CD4-positive, alpha-beta T cell treated with Interferon alpha-2 for 1 hour (primary cell): Measurements from ENCODE around the gene COL9A1.

Experiments used
- DNase-seq, 2 donors: peaks; one replicate each; pipeline ENCODE4 v3.0.0-alpha.2; 2020 to 2022

Gene COL9A1

DNA sequence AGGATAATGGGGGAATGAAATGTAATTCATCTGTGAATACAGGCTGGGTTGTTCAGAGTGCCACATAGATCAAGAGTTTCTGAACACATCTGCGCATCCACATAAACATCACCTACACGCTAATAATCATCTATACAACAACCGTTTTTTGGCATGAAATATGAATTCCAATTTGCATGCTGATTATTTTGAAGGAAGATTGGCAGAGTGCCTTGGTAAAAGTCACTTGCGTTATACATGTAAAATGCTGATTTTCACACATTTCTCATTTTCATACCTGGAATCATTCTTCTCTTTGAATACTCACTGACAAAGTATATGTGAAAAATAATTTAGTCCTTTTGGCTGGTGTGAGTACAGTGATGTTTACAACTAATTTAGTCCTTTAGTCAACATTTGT lies 17.7 kb downstream of the COL9A1 start:
- DNase-seq: no peak

DNA sequence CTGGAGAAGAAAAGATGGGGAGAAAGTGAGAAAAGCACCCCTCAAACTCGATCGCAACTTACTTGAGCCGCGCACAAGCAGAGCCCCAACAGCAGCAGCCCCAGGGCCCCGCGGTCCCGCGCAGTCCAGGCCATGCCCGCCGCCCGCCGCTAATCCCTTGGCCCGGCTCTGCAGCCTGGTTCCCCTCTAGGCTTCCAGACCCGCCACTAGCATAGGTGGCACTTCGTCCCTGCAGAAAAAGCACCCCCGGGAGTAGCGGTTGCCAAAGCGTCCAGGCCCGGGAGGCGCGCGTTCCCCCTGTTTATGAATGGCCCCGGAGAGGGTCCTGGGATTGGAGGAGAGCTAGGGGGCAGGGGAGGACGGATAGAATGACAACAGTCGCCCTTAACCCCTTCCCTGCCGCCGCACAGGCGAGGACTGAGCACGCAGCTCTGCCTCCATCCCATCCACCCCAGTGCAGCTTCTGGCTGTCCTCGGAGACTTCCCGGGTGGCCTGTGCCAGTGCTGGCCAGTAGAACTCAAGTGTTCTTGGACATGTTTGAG lies 19.9 kb downstream of the COL9A1 start:
- DNase-seq: no peak

- no peak for DNase-seq
Measured at GRCh38 chr6:70282312-70282918, 20.5 kb downstream of the COL9A1 start.

DNA sequence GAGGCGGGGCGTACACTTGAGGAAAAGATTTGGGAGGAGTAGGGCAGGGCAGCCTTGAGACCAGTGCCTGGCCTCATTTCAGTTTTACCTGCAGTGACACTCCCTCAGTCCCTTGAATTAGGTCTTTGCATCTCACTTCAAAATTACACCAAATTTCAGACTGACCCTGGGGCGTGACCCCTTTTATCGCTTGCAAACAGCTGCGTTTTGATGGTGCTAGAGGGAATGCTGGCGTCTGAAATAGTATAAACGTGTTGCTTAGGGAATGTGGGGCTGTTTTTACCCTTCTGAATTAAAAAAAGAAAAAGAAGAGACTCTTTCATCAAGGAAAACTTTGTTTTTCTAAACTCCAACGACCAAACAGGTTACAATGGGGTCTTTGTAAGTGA lies 21.0 kb downstream of the COL9A1 start:
- DNase-seq: no peak

GRCh38 chr6:70280400-70280853 lies 22.5 kb downstream of the COL9A1 start:
- DNase-seq: no peak

GRCh38 chr6:70277470-70277869 lies 25.4 kb downstream of the COL9A1 start:
- DNase-seq: no peak

- no peak for DNase-seq
Measured at GRCh38 chr6:70274338-70274737, 28.5 kb downstream of the COL9A1 start.

GRCh38 chr6:70272071-70272470 lies 30.8 kb downstream of the COL9A1 start:
- DNase-seq: no peak

DNA sequence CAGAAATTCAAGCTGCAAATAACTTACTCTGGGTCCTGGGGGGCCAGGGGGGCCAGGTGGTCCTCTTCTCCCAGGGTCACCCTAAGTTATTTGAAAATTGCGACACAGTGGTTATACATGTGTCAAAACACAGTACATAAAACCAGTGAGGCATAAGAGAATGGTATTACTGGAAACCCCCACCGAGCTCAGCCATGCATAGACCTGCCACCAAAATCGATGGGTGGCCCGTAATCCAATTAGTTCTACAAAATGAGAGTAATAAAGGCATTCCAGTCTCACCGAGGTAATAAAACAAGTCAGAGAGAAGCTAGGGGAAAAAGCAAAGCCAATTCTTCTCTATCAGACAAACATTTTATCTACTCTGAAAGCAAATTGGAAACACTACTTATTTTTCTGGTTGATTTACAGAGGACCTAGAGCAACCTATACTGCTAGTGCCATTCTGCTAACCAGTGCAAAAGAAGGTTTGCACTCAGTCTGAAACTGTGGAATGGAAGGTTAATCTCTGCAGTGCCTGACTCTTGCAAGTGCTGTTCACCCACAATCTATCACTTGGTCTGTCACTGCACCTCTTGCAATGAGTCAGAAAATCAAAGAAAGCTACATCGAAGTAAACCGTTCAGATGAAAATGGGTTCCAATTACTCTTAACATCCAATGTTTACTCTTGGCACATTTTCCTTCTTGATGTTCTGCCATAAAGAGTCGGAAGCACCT lies 32.4 kb downstream of the COL9A1 start:
- no peak for DNase-seq

DNA sequence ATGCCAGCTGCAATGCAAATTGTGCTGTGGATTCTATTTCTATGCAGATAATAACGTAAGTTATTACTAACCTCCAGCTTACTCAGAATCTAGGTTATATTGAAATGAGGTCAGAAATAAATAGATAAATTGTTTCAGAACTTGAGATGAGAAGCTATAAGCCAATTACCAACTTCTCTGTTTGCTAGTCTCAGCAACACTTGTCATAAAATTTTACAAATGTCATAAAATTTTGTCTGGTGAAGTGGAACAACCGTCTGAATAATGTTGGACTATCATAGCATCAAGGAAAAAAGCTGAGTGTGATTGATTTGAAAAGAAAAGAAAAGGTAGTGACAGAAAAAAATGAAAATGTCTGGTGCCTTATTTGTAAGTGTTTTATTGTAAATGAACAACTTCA lies 36.7 kb downstream of the COL9A1 start:
- DNase-seq: no peak

DNA sequence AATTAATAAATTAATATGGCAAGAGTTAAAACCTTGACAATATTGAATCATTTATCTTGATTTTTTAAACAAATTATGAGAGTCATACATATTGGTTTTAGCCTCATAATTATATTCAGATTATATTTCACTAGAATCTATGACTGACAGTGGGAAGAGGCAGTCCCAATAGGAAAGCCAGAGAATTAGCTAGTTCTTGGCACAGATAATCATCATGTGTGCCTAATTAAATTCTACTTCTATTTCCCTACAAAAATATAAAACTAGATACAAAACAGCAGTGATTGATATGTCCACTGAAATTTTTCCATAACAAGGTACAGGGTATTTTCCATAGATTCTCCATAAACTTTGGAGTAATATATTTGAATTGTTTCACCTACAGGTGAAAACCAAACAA lies 38.6 kb downstream of the COL9A1 start:
- DNase-seq: no peak

GRCh38 chr6:70258483-70258882 lies 44.4 kb downstream of the COL9A1 start:
- no peak for DNase-seq

DNA sequence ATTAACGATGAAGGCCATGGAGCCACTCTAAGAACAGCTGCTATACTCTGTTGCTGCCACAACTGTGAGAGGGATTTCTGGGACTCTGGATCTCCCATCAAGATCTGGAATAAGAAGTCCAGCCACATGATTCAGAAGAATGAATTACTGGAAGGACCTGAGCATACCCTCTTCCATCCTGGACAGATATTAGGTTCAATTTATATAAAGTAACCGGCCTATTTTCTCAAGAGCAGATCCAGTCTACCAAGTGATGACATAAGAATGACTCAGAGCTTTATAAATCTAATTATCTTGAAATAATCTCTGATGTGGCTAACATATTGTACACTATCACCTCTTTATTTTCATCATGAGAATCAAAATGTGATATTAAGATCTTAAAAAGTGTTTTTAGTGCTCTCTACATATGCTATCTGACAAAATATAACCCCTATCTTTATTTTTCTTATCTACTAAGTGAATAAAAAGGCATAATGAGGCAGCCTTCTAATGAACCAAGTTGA lies 45.1 kb downstream of the COL9A1 start:
- no peak for DNase-seq

DNA sequence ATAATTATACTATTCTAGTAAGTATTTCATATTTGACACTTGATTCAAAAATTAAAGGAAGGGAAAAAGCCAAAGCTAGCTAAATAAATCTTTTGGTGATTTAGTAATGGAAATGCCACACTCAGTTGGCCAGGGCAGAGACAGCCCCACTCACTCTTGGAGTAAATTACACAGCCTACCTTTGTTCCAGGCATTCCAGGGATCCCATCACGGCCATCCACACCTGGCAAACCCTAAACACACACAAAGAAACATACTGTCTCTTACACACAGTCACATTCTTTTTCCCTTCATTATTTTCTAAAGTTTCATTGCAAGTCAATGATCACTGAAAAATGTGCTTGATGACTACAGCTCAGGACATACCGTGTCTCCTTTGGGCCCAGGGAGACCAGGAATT lies 48.1 kb downstream of the COL9A1 start:
- no peak for DNase-seq

DNA sequence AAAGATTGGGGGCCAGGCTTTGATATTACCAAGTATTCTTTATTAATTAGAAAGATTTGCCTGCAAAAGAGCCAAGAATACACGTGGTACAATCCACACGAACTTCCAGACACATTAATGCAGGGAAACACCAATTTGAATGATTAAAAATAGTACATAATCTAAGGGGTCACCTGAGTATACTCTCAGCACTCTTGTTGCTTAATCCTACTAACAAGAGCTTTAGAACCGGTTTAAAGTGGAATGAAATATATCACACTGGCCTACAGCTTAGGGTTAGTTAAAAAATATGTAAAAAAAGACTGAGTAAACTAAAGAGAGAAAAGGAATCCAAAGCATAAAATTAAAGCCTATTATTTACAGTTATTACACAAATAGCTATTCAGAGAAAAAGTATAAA lies 49.0 kb downstream of the COL9A1 start:
- DNase-seq: no peak

- DNase-seq: no peak
Measured at GRCh38 chr6:70252604-70253003, 50.3 kb downstream of the COL9A1 start.

- no peak for DNase-seq
Measured at GRCh38 chr6:70246118-70246517, 56.8 kb downstream of the COL9A1 start.

GRCh38 chr6:70241991-70242420 lies 60.9 kb downstream of the COL9A1 start:
- DNase-seq: no peak

GRCh38 chr6:70241031-70241430 lies 61.9 kb downstream of the COL9A1 start:
- no peak for DNase-seq

DNA sequence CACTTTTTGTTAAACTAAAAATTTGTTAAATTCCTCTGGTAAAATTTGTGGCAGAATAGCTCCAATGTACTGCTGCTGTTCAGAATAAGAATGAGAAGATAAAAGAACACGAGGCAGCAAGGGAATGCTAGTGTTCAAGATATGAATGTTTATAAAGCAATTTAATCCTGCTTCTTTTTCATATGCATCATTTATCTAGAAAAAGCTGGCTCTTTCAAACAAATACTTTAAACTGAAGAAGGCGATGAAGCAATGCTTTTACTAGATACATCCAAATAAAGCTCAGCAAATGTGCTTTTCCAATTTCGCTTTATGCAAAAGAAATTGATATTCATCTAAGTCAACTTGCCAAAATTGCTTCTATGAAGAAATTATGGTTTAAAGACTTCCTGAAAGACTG lies 66.5 kb downstream of the COL9A1 start:
- DNase-seq: no peak

- no peak for DNase-seq
Measured at GRCh38 chr6:70234561-70235236, 68.2 kb downstream of the COL9A1 start.

DNA sequence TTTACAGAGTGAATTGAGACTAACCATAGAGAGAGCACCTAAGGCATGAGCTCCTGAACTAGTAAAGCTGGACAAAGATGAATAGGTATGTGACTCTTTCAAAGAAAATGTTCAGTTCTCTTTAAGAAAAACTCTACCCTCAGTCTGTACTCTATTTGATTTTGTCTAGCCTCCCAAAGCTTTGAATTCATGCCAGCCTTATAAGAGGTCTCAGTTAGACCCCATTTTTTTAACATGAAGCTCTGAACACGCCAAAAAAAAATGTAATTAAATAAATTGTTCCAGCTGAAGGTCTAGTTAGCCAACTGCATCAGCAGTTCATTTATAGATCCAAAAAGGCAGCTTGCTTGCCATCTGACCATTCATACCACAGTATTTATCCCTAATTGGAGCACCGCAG lies 71.6 kb downstream of the COL9A1 start:
- no peak for DNase-seq

GRCh38 chr6:70225055-70225454 lies 77.8 kb downstream of the COL9A1 start:
- no peak for DNase-seq

- no peak for DNase-seq
Measured at GRCh38 chr6:70222439-70222749, 80.5 kb downstream of the COL9A1 start.
